ENCODE results near the gene NDFIP2. TPM values are rescaled to one million over a fixed set of nuclear protein-coding genes. Genes with fewer than 3 reads are reported as not detected.

The NDFIP2 gene, protein sequence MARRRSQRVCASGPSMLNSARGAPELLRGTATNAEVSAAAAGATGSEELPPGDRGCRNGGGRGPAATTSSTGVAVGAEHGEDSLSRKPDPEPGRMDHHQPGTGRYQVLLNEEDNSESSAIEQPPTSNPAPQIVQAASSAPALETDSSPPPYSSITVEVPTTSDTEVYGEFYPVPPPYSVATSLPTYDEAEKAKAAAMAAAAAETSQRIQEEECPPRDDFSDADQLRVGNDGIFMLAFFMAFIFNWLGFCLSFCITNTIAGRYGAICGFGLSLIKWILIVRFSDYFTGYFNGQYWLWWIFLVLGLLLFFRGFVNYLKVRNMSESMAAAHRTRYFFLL
- total RNA-seq = 155 TPM in 2 replicates

- intact Hi-C loops (cut with micrococcal nuclease) = loop anchor here (1.0 to 2.0 kb wide), 8 partner anchors 10 to 88 kb away; partner anchors contain the start of gene RBM26
These were observed at the start of gene NDFIP2 for GRCh38 chr13:79480954-79481684. TSS of gene NDFIP2 (plus strand) at chr13:79481155. CDS start at chr13:79481204, 49 bp downstream.

DNA sequence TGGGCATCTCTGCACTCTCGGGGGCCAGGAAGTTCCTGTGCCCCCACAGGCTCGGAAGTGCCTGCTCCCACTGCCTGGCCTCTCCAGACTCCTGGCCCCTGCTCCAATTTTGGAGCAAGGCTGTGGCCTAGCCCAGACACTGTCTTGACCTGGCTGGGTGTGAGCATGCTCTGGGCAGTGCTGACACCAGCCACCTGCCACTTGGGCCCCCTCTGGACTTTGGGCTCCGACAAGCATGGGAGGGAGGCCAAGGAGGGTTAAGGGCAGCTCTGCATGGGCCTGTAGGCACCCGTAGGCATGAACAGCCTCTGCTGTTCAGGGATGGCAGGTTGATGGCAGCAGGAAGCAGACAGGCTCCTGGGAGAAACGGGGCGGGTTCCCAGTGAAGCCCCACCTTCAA, 48.9 kb upstream of the NDFIP2 start:
- intact Hi-C loops (cut with micrococcal nuclease) = no loop called here

- intact Hi-C loops (cut with micrococcal nuclease) = no loop called here
These were observed 48.0 kb upstream of the NDFIP2 start for GRCh38 chr13:79432992-79433391.

- intact Hi-C loops (cut with micrococcal nuclease) = no loop called here
These were observed 46.4 kb upstream of the NDFIP2 start for GRCh38 chr13:79434556-79434955.

- intact Hi-C loops (cut with micrococcal nuclease) = no loop called here
These were observed 45.4 kb upstream of the NDFIP2 start for GRCh38 chr13:79435561-79435990.

DNA sequence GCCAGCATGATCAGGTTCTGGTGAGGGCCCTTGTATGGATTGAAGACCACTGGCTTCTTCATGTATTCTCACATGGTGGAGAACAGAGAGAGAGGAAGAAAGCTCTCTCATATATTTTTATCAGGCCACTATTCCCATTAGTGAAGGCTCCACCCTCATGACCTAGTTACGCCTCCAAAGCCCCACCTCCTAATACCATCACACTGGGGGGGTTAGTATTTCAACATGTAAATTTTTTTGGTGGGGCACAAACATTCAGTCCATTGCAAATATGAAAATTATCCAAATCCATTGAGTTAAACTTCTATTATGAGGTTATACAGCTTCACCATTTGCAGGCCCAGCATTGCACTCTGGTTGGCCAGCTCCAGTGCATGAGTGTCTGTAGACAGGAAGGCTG, 41.7 kb upstream of the NDFIP2 start:
- intact Hi-C loops (cut with micrococcal nuclease) = no loop called here

DNA sequence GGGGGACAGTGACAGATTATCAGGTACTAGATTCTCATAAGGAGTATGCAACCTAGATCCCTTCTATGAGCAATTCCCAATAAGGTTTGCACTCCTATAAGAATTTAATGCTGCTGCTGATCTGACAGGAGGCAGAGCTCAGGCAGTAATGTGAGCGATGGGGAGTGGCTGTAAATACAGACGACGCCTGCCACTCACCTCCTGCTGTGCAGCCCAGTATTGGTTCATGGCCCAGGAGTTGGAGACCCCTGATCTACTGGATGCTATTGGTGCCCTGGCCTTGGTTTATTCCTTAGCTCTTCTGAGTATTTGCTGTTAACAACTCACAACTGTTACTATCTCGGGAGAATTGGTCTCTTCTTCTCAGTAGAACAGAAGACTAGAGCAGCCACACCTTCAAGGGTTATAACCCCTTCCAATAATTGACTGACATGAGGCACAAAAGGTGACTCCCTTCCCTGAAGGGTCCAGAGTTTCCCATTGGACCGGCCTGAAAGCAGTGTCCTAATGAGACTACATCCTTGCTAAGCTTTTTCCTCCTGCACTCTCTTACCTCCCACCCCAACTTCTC, 39.9 kb upstream of the NDFIP2 start:
- intact Hi-C loops (cut with micrococcal nuclease) = no loop called here

GRCh38 chr13:79442221-79442620, 38.7 kb upstream of the NDFIP2 start:
- intact Hi-C loops (cut with micrococcal nuclease) = no loop called here

GRCh38 chr13:79442706-79443105, 38.2 kb upstream of the NDFIP2 start:
- intact Hi-C loops (cut with micrococcal nuclease) = no loop called here

DNA sequence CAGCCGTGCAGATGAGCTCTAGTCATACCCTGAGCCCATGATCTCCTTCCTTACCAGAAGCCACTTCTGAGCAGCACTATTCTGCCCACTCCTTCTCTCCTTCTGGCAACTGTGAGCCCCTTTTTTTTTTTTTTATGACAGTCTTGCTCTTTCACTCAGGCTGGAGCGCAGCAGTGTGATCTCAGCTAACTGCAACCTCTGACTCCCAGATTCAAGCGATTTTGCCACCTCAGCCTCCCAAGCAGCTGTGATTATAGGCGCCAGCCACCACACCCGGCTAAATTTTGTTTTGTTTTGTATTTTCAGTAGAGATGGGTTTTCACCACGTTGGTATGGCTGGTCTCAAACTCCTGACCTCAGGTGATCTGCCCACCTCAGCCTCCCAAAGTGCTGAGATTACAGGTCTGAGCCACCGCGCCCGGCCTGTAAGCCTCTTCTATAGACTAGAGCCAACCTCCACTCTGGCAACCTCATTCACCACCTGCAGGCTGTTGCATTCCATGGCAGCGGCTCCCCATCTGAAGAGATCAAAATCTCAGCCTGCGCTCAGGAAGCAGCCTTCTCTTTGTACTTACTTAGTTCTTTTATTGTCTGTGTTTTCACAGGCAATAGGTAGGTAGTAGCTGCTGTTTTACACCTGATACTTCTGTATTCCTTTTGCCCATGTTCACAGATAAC, 34.8 kb upstream of the NDFIP2 start:
- intact Hi-C loops (cut with micrococcal nuclease) = no loop called here

- intact Hi-C loops (cut with micrococcal nuclease) = no loop called here
These were observed 33.8 kb upstream of the NDFIP2 start for GRCh38 chr13:79447141-79447540.

DNA sequence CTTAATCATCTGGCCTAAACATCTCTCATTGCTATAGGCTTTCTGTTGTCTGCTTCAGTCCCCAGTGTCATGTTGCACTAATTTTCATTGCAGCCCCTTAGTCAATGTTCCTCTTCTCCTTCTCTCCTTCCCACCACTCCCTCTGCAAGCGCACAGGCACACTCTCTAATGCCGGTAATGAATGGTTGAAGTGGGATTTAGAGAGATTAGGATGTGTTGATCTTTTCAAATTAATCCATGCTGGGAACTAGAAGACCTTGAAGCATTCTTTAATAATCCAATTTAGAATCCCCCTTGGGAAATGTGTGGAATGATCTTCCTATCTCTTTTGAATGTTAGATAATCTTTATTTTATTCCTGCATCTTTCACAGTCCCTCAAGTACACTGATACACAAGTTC, 33.2 kb upstream of the NDFIP2 start:
- intact Hi-C loops (cut with micrococcal nuclease) = no loop called here

DNA sequence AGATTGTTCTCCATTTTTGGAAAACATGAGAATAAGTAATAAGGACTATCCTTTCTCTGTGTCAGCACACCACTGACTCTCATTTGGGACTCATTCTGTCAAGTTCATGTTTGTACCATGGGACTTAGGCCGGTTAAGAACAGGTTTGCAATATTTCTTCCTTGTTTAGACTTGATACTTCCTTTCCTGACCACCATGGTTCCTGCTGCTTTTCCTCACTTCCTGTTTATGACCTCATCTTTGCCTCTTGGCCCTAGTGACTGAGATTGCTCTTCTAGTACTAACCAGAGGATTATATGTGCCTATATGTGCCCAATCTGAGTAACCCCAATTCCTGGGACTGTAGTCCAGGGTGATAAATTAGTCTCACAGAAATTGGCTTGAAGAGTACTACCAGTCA, 32.5 kb upstream of the NDFIP2 start:
- intact Hi-C loops (cut with micrococcal nuclease) = no loop called here

GRCh38 chr13:79450110-79450509, 30.8 kb upstream of the NDFIP2 start:
- intact Hi-C loops (cut with micrococcal nuclease) = loop anchor here (10.0 kb wide), 1 partner anchor 255 kb away; no protein-coding TSS in a partner anchor

DNA sequence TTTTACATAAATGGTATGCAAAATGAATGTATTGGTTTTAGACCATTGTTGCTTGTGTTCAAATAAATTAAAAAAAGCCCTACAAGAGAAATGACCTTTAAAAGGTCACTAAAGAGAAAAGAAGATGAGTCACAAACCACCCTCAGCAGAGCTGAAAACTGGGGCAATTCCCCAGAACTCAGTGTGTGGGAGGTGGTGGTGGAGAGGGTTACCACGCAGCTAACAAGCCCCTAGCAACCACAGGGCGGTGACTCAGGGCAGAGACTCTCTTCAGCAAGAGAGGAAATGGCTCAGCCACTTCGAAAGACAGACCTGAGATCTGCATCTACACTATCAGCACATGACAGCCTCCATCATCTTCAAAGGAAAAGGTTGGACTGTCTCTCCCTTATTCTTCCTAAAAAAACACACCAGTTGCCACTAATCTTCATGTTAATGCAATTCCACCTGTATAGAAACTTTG, 29.4 kb upstream of the NDFIP2 start:
- intact Hi-C loops (cut with micrococcal nuclease) = loop anchor here (1.0 to 10.0 kb wide), 5 partner anchors 26 to 257 kb away; partner anchors contain the start of genes NDFIP2 and RBM26

- intact Hi-C loops (cut with micrococcal nuclease) = loop anchor here (10.0 kb wide), 1 partner anchor 258 kb away; no protein-coding TSS in a partner anchor
These were observed 28.6 kb upstream of the NDFIP2 start for GRCh38 chr13:79452239-79452913.

DNA sequence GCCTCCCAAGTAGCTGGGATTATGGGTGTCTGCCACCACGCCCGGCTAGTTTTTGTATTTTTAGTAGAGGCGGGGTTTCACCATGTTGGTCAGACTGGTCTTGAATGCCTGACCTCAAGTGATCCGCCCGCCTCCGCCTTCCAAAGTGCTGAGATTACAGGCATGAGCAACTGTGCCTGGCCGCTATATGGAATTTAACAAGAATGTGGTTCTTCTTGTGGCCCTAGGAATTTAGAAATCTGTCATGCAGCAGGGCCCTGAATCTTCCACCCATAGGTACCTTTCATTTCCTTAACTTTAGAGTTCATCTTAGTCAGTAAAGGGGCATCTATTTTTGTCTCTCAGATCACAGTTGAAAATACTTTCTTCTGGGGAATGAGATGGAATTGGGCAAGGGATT, 25.6 kb upstream of the NDFIP2 start:
- intact Hi-C loops (cut with micrococcal nuclease) = loop anchor here (10.0 kb wide), 1 partner anchor 261 kb away; no protein-coding TSS in a partner anchor

DNA sequence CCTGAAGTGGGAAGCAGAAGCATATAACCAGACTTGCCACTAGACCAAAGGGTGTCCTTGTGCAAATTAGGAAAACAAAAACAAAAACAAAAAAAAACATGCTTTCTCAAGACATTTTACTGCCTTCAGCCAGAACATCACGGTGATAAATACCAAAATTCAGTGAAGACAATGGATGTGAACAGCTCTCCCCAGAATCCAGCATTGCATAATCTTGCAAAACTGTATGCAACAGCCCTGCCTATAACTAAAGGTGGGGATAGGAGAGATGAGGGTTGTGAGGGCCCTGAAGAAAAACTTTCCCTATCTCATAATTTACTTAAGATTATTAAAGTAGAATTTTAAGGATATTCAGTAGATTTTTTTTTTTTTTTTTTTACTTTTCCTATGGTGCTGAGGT, 24.9 kb upstream of the NDFIP2 start:
- intact Hi-C loops (cut with micrococcal nuclease) = loop anchor here (10.0 kb wide), 1 partner anchor 261 kb away; no protein-coding TSS in a partner anchor

GRCh38 chr13:79456656-79457365, 24.1 kb upstream of the NDFIP2 start:
- intact Hi-C loops (cut with micrococcal nuclease) = loop anchor here (10.0 kb wide), 1 partner anchor 262 kb away; no protein-coding TSS in a partner anchor

- intact Hi-C loops (cut with micrococcal nuclease) = loop anchor here (10.0 kb wide), 1 partner anchor 263 kb away; no protein-coding TSS in a partner anchor
These were observed 23.6 kb upstream of the NDFIP2 start for GRCh38 chr13:79457390-79457789.

Measured in T-helper 2 cell treated with Interferon-gamma antibody and Interleukin-4, amounts not matched to agents 100 ng/mL and 5 ng/mL, for 36 hours (primary cell).